H7 (cell line): ENCODE results near the gene STRN4. TPM values are rescaled to one million over a fixed set of nuclear protein-coding genes. Genes with fewer than 3 reads are reported as not detected.

Source experiments
- DNase-seq: peaks from one replicate; pipeline ENCODE4 v3.0.0; 2012
- H3K27me3 ChIP-seq: 2 replicates; pipeline ENCODE4 v1.6.0; 2011; ENCODE audit warnings: mild to moderate bottlenecking, low read length; ENCODE audit not compliant: control insufficient read depth, insufficient read depth
- H3K36me3 ChIP-seq: replicated peaks from 2 replicates; pipeline ENCODE4 v1.5.1; 2011; ENCODE audit warnings: low read length; ENCODE audit not compliant: control insufficient read depth, insufficient read depth
- H3K4me3 ChIP-seq: 2 replicates; pipeline ENCODE4 v1.5.1; 2011; ENCODE audit warnings: low read depth, mild to moderate bottlenecking, control low read depth, low read length, moderate library complexity; ENCODE audit not compliant: insufficient read depth
- total RNA-seq: library from RNA; depleted of rRNA; stranded (reverse); fragments of >200 nt; shearing (Covaris generic); gene quantifications from 2 replicates; pipeline ENCODE4 v1.2.3, GENCODE V29; 2014; rRNA removed

STRN4 gene, protein sequence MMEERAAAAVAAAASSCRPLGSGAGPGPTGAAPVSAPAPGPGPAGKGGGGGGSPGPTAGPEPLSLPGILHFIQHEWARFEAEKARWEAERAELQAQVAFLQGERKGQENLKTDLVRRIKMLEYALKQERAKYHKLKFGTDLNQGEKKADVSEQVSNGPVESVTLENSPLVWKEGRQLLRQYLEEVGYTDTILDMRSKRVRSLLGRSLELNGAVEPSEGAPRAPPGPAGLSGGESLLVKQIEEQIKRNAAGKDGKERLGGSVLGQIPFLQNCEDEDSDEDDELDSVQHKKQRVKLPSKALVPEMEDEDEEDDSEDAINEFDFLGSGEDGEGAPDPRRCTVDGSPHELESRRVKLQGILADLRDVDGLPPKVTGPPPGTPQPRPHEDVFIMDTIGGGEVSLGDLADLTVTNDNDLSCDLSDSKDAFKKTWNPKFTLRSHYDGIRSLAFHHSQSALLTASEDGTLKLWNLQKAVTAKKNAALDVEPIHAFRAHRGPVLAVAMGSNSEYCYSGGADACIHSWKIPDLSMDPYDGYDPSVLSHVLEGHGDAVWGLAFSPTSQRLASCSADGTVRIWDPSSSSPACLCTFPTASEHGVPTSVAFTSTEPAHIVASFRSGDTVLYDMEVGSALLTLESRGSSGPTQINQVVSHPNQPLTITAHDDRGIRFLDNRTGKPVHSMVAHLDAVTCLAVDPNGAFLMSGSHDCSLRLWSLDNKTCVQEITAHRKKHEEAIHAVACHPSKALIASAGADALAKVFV
- total RNA-seq: 169 and 188 TPM in 2 replicates

DNA sequence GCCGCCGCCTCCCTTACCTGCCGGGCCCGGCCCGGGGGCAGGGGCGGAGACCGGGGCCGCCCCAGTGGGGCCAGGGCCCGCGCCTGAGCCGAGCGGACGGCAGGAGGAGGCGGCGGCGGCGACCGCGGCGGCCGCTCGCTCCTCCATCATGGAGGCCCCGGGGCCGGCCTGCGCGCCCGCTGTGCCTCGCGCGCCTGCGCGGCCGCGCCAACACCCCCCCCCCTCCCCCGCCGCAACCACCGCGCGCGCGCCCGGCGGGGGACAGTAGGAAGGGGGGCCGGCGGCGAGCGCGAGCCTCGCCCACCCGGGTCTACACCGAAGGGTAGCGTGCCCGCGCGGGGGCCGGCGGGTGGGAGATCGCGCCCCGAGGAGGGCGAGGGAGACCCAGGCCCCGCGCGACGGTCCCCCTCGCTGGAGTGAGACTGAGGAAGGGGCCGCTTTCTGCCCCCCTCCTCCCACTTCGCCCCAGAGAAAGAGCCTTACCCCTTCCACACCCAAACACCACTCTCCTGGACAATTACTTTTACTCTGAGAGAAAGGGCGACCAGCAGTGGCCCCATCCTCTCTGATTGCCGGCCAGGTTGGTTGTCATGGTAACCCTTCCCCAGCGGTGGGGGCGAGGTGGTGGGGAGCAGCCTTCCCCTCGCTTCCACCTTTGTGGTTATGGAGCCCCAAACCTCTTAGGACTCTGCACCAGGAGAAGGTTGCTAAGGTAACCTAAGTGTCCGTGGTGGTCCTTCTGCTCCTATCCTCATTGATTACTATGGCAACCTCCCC is at the start of gene STRN4:
STRN4 (minus strand) TSS at position 170 of the 777 bp plus-strand sequence; CDS start at position 150, 20 bp downstream.
- peak; percentile 99 for DNase-seq
- Histone ChIP-seq H3K36me3 (no peaks in the 10 kb centered on the region; the same call in 1 of the 2 replicates), H3K4me3 (peak within 1 kb of the TSS; percentile 91), H3K27me3 (no peaks in the 10 kb centered on the region)

- no peaks in the 10 kb centered on the region for H3K36me3 ChIP-seq
- DNase-seq: no peak
- H3K4me3 ChIP-seq: no peak overlapping the region
- peaks cover 3% of the 10 kb centered on the region; the same call in 1 of the 2 replicates for H3K27me3 ChIP-seq
Measured at GRCh38 chr19:46791944-46792343, 45.7 kb upstream of the STRN4 start.

DNA sequence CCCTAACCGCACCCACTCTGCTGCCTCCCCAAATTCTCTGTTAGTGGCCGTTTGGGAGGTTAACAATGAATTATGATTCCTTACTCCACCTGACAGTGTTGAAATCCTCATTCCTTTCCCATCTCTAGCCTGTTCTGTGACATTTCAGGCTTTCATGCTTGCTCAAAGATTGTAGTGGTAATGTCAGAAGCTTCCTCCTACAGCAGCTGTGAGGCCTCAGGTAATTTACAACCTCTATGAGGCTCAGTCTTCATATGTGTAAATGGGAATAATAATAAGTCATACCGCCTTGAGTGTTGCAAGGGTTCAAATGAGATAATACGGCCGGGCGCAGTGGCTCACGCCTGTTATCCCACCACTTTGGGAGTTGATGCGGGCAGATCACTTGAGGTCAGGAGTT is 43.1 kb upstream of the STRN4 start:
- DNase-seq: peak; percentile 33
- no peak overlapping the region for H3K4me3 ChIP-seq
- peaks cover 3% of the 10 kb centered on the region; the same call in 1 of the 2 replicates for H3K27me3 ChIP-seq
- H3K36me3 ChIP-seq: peaks cover 10% of the 10 kb centered on the region

- H3K4me3 ChIP-seq: no peak overlapping the region
- peaks cover 13% of the 10 kb centered on the region for H3K36me3 ChIP-seq
- peaks cover 3% of the 10 kb centered on the region; the same call in 1 of the 2 replicates for H3K27me3 ChIP-seq
- no peak for DNase-seq
Measured at GRCh38 chr19:46788968-46789338, 42.7 kb upstream of the STRN4 start.

DNA sequence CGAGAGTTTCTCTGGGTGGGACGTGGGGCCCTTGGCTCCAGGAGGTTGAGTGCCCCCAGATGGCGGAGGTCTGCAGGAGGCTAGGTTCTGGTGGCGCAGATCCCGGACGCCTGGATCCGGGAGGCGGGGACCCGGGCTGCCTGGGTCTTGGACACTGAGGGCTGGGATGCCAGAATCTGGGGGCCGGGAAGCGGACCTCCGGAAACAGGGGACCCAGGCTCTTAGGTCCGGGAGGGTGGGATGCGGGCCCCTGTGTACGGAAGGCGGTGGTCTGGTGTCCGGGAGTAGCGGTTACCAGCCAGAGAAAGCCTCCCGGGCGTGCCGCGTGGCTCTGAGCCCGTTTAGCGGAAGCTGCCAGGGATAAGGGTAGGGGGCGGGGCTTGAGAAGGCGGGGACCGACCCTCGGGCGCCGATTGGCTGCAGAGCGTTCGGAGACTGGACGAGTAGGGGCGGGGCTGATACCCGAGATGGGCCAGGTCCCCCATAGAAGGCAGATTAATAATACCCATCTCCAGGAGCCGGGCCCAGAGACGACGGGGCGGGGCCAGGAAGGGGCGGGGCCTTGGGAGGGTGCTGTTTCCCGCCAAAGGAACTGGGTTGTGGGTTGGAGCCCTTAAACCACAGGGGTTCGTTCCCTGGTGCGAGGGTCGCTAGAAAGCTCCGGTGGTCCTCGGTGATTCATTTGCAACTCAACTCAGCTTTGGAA is 42.2 kb upstream of the STRN4 start, which contains the start of gene SLC1A5:
SLC1A5 (minus strand) TSS at position 333 of the 706 bp plus-strand sequence. CDS start 629 bp downstream, outside the sequence.
- Histone ChIP-seq H3K36me3 (peaks cover 18% of the 10 kb centered on the region), H3K4me3 (peak within 1 kb of the TSS; percentile 99), H3K27me3 (peaks cover 3% of the 10 kb centered on the region; the same call in 1 of the 2 replicates)
- DNase-seq: peak; percentile 100

- Histone ChIP-seq H3K36me3 (peaks cover 24% of the 10 kb centered on the region), H3K4me3 (peak overlapping the region; percentile 99), H3K27me3 (peaks cover 3% of the 10 kb centered on the region; the same call in 1 of the 2 replicates)
- peak; percentile 84 for DNase-seq
Measured at GRCh38 chr19:46787331-46788261, 41.3 kb upstream of the STRN4 start.

DNA sequence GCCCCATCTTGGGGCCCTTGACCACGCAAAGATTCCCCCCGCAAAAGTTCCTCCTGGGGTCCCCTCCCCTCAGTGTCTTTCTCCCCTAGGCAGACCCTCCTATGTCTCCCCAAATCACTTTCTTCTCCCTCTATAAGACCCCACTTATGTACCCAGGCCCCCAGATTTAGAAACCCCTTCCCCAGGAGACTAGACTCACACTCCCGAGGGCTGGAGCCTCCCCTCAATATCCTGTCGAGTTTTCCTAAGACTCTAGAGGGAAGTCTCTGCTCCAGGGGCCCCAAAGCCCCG is 40.7 kb upstream of the STRN4 start:
- no peak for DNase-seq

GRCh38 chr19:46786236-46787039 is 40.2 kb upstream of the STRN4 start:
- peak; percentile 75 for DNase-seq
- H3K27me3 ChIP-seq: peaks cover 3% of the 10 kb centered on the region; the same call in 1 of the 2 replicates
- peaks cover 35% of the 10 kb centered on the region for H3K36me3 ChIP-seq
- peak overlapping the region; percentile 99 for H3K4me3 ChIP-seq

More for the DNA sequence above, 40.7 kb upstream of the STRN4 start:
- peaks cover 30% of the 10 kb centered on the region for H3K36me3 ChIP-seq
- H3K27me3 ChIP-seq: peaks cover 3% of the 10 kb centered on the region; the same call in 1 of the 2 replicates
- peak overlapping the region; percentile 99 for H3K4me3 ChIP-seq

GRCh38 chr19:46785980-46786235 is 39.7 kb upstream of the STRN4 start:
- H3K4me3 ChIP-seq: peak overlapping the region; percentile 99
- no peak for DNase-seq
- peaks cover 37% of the 10 kb centered on the region for H3K36me3 ChIP-seq
- peaks cover 3% of the 10 kb centered on the region; the same call in 1 of the 2 replicates for H3K27me3 ChIP-seq

DNA sequence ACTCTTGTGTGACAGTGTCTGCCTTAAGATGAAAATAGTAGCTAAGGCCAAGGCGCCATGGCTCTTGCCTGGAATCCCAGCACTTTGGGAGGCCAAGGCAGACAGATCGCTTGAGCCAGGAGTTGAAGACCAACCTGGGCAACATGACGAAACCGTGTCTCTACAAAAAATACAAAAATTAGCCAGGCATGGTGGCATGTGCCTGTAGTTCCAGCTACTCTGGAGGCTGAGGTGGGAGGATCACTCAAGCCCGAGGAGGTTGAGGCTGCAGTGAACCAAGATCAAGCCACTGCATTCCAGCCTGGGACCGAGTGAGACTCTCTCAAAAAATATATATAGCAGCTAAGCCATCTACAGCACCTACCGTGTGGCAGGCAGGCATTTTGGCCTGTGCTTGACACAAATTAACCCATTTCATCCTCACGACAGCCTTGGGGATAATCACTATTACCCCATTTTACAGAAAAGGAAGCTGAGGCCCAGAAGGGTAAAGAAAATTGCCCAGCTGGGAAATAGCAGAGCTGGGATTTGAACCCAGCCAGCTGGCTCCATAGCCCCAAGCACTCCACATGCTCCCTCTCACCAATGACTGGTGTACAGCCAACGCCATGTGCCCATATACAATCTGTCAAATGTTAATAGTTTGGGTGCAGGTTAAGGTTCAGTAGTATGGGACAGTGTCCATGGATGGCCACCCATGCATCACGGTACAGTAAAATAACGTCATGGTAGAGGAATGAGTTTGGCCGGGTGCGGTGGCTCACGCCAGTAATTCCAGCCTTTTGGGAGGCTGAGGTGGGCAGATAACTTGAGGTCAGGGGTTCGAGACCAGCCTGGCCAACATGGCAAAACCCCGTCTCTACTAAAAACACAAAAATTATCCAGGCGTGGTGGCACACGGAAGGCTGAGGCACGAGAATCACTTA is 39.1 kb upstream of the STRN4 start:
- peak; percentile 24 for DNase-seq
- H3K4me3 ChIP-seq: peak overlapping the region; percentile 99
- peaks cover 42% of the 10 kb centered on the region for H3K36me3 ChIP-seq
- H3K27me3 ChIP-seq: peaks cover 3% of the 10 kb centered on the region; the same call in 1 of the 2 replicates

GRCh38 chr19:46784262-46785053 is 38.2 kb upstream of the STRN4 start:
- peak overlapping the region; percentile 99 for H3K4me3 ChIP-seq
- peak; percentile 90 for DNase-seq
- H3K36me3 ChIP-seq: peaks cover 45% of the 10 kb centered on the region
- H3K27me3 ChIP-seq: peaks cover 3% of the 10 kb centered on the region; the same call in 1 of the 2 replicates
